ENCODE results near the gene PSIP1. TPM values are rescaled to one million over a fixed set of nuclear protein-coding genes. Genes with fewer than 3 reads are reported as not detected.
"Not testable (repeated sequence)": the region's sequence is repeated elsewhere in the genome, so short reads cannot be mapped to it uniquely, and the experiment has no call there.

PSIP1 gene
- total RNA-seq, 1 donor from 2014 or later, result 115 TPM

GRCh38 chr9:15430920-15431844, 79.6 kb downstream of the PSIP1 start:
- TF ChIP-seq, protein P1, sequence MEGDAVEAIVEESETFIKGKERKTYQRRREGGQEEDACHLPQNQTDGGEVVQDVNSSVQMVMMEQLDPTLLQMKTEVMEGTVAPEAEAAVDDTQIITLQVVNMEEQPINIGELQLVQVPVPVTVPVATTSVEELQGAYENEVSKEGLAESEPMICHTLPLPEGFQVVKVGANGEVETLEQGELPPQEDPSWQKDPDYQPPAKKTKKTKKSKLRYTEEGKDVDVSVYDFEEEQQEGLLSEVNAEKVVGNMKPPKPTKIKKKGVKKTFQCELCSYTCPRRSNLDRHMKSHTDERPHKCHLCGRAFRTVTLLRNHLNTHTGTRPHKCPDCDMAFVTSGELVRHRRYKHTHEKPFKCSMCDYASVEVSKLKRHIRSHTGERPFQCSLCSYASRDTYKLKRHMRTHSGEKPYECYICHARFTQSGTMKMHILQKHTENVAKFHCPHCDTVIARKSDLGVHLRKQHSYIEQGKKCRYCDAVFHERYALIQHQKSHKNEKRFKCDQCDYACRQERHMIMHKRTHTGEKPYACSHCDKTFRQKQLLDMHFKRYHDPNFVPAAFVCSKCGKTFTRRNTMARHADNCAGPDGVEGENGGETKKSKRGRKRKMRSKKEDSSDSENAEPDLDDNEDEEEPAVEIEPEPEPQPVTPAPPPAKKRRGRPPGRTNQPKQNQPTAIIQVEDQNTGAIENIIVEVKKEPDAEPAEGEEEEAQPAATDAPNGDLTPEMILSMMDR (IDR thresholded peaks at IDR 0.05), result no peak
- Histone ChIP-seq H3K4me1 (peaks cover 0 to 4% of the 10 kb centered on the region in 2 donors), H3K9me3 (no peaks in the 10 kb centered on the region), H3K27me3 (no peaks in the 10 kb centered on the region), H3K36me3 (peaks cover 8 to 24% of the 10 kb centered on the region in 2 donors), H3K4me3 (no peak overlapping the region), H3K27ac (no peak overlapping the region)
- intact Hi-C loops (cut with DNase I), result no loop called here
- no peak for DNase-seq (ENCODE audit: low spot score in 2 of 2)

- H3K27me3 ChIP-seq; DNase-seq (ENCODE audit: low spot score in 2 of 2); H3K9me3 ChIP-seq; H3K27ac ChIP-seq; intact Hi-C loops (cut with DNase I); H3K4me3 ChIP-seq: not testable (repeated sequence)
- peaks cover 7 to 14% of the 10 kb centered on the region in 2 donors for H3K36me3 ChIP-seq
- peaks cover 0 to 14% of the 10 kb centered on the region in 2 donors for H3K4me1 ChIP-seq
These were observed 83.1 kb downstream of the PSIP1 start for GRCh38 chr9:15427702-15428101.

GRCh38 chr9:15426019-15426418, 84.8 kb downstream of the PSIP1 start:
- Histone ChIP-seq H3K36me3 (peaks cover 7 to 14% of the 10 kb centered on the region in 2 donors), H3K27me3 (no peaks in the 10 kb centered on the region), H3K27ac (no peak overlapping the region), H3K4me3 (no peak overlapping the region), H3K4me1 (peaks cover 0 to 18% of the 10 kb centered on the region in 2 donors), H3K9me3 (no peaks in the 10 kb centered on the region)
- TF ChIP-seq, protein P1 (IDR thresholded peaks at IDR 0.05), result no peak
- no peak for DNase-seq (ENCODE audit: low spot score in 2 of 2)
- intact Hi-C loops (cut with DNase I), result no loop called here

GRCh38 chr9:15423231-15423985, 87.4 kb downstream of the PSIP1 start:
- peaks cover 7 to 14% of the 10 kb centered on the region in 2 donors for H3K36me3 ChIP-seq
- TF ChIP-seq, protein P1 (IDR thresholded peaks at IDR 0.05), result peak in 1 of 3 experiments; percentile 21
- DNase-seq (ENCODE audit: low spot score in 2 of 2), result no peak
- no peaks in the 10 kb centered on the region for H3K27me3 ChIP-seq
- intact Hi-C loops (cut with DNase I), result loop anchor here (2.0 to 5.0 kb wide), 5 partner anchors 116 to 321 kb away; partner anchors contain the start of genes CCDC171 and TTC39B
- no peaks in the 10 kb centered on the region for H3K9me3 ChIP-seq
- peak overlapping the region; percentile 69 to 89 for H3K27ac ChIP-seq
- peak overlapping the region; percentile 85 to 87 for H3K4me3 ChIP-seq
- H3K4me1 ChIP-seq, result peaks cover 0 to 17% of the 10 kb centered on the region in 2 donors

GRCh38 chr9:15422372-15423230, 88.2 kb downstream of the PSIP1 start, which contains the start of gene SNAPC3:
TSS of gene SNAPC3 (plus strand) at chr9:15422876. CDS start at chr9:15422880, 4 bp downstream.
- TF ChIP-seq, protein P1 (IDR thresholded peaks at IDR 0.05), result peak in 1 of 3 experiments; percentile 4
- H3K4me1 ChIP-seq, result peaks cover 0 to 17% of the 10 kb centered on the region in 2 donors
- peaks cover 7 to 14% of the 10 kb centered on the region in 2 donors for H3K36me3 ChIP-seq
- no peaks in the 10 kb centered on the region for H3K27me3 ChIP-seq
- no peaks in the 10 kb centered on the region for H3K9me3 ChIP-seq
- intact Hi-C loops (cut with DNase I), result loop anchor here (2.0 to 5.0 kb wide), 5 partner anchors 115 to 320 kb away; partner anchors contain the start of genes CCDC171 and TTC39B
- peak within 1 kb of the TSS; percentile 85 to 87 for H3K4me3 ChIP-seq
- peak; percentile 75 to 95 for DNase-seq (ENCODE audit: low spot score in 2 of 2)
- H3K27ac ChIP-seq, result peak within 1 kb of the TSS; percentile 84 to 89
